ENCODE data around the gene CISTR.

- TF ChIP-seq CTCF (IDR thresholded peaks at IDR 0.05; ENCODE audit: low read depth, low read length, poor library complexity, severe bottlenecking) (no peak), EZH2phosphoT487 (IDR thresholded peaks at IDR 0.05; ENCODE audit: borderline replicate concordance, low read length) (no peak)
These were observed 418 bp upstream of the CISTR start for GRCh38 chr12:53752192-53752601.

All from DOHH2 (cell line).